Measurements from ENCODE around the gene RGS9BP.
"Not testable (repeated sequence)": the region's sequence is repeated elsewhere in the genome, so short reads cannot be mapped to it uniquely, and the experiment has no call there.

RGS9BP gene

DNA sequence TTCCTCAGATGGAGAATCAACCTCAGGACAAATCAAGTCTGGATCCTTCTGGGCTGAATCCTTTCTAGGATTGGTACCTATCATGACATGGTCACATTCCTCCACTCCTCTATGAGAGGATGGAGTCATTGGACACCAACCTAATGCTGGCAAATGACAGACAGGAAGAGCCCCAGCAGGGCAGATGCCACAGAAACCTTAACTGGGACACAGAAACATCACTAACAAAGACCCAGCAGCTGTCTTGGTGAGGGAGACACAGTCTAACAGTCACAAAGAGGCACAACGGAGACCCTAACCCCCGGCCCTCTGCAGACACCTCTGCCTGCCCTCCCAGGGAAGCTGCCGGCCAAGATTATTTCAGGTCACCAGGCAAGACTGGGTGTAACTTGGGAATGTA lies 2.8 kb upstream of the RGS9BP start:
- no peak for DNase-seq

- no peak for DNase-seq
These were observed 2.1 kb upstream of the RGS9BP start for GRCh38 chr19:32673573-32673972.

DNA sequence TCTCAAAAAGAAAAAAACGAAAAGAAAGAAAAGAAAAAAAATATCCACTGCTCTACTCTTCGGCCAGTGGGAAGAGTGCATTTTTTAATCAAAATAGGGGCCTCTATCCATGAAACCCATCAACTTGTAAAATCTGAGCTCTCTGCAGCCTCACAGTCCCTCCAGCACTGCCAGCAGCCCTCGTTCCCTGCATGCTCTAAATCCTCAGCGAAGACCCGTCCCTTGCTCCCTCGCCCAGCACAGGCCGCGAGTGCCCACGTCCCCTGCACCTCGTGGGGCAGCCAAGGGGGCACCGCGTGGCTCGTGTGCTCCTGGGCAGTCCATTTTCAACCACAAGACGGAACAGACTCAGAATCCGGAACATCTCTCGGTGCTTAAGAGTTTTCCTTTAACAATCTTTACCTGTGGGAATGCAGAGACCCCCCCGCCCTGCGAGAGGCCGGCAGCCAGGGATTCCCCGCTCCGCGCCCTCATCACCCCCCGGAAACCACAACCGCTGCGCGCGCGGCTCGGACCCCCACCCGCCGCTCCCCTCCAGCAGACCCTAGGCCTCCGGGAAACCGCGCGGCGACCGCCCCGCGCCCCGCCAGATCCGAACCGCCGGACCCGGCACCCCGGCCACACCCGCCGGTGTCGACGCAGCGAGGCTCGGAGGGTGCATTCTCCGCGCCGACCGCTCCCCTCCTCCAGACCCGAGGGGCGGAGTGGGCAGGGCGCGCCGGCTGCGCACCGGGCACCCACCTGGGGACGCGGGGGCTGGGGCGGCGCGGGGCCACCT lies 1.3 kb upstream of the RGS9BP start:
- DNase-seq: no peak

- peak; percentile 91 to 97 for DNase-seq
These were observed 523 bp upstream of the RGS9BP start, which contains the start of gene ANKRD27 for GRCh38 chr19:32674931-32675719. ANKRD27 (minus strand) TSS chr19:32675180; CDS start chr19:32659015, 16,165 bp downstream.

DNA sequence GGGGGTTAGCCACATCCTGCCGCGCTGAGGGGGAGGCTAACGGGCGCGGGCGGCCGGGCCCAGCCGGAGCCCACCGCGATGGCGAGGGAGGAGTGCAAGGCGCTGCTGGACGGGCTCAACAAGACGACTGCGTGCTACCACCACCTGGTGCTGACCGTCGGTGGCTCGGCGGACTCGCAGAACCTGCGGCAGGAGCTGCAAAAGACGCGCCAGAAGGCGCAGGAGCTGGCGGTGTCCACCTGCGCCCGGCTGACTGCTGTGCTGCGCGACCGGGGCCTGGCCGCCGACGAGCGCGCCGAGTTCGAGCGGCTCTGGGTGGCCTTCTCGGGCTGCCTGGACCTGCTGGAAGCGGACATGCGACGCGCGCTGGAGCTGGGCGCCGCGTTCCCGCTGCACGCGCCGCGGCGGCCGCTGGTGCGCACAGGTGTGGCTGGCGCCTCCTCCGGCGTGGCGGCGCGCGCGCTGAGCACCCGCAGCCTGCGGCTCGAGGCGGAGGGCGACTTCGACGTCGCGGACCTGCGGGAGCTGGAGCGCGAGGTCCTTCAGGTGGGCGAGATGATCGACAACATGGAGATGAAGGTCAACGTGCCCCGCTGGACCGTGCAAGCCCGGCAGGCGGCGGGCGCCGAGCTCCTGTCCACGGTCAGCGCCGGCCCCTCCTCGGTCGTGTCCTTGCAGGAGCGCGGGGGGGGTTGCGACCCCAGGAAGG lies 692 bp downstream of the RGS9BP start:
- no peak for DNase-seq

- no peak for DNase-seq
These were observed 1.3 kb downstream of the RGS9BP start for GRCh38 chr19:32676895-32677359.

DNA sequence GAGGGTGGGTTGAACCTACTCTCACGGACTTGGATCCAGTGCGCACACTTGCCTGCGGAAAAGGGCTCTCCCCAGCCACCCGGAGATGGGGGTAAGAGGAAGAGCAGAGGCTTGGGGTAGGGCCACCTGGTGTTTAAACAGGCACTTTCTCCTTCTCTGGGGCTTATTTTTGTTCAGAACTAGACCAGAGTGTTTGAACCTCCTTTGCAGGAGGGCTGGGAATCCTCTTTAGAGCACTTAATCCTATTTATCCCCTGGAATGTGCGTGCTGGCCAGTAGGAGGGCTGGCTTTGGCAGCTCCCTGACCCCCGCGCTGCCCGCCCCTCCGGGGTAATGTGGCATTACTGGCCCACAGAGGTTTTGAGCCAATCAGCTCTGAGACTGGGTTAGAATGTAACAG lies 2.0 kb downstream of the RGS9BP start:
- DNase-seq: no peak

DNA sequence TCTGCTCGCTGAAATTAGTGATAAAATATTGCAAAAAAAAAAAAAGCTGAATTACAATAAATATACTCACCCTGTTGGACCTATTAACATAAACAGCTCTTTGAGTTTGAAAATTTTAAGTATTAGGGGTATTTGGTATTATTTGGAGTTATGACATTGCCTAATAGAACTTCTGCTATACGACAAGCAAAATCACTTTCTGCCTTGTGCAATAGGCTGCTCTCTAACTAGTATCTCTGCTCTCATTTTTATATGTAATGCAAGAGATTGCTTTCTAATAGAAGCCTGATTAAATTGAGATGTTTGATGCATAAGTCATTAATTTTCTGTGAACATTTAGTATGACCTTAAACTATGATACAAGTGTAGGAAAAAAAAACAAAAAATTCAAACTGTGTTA lies 5.3 kb downstream of the RGS9BP start:
- no peak for DNase-seq

GRCh38 chr19:32682317-32682716 lies 6.7 kb downstream of the RGS9BP start:
- DNase-seq: no peak

- no peak for DNase-seq
These were observed 11.3 kb downstream of the RGS9BP start for GRCh38 chr19:32686847-32687475.

DNA sequence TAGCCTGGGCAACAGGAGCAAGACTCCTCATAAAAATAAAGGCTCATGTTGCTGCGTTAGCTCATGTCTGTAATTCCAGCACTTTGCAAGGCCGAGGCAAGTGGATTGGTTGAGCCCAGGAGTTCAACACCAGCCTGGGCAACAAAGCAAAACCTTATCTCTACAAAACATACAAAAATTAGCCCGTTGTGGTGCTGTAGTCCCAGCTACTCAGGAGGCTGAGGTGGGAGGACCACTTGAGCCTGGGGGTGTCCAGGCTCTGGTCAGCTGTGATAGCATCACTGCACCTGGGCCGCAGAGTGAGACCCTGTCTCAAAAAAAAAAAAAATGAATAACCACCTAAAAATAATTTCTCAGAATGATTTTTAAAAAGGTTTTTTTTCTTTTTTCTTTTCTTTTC lies 12.0 kb downstream of the RGS9BP start:
- no peak for DNase-seq

DNA sequence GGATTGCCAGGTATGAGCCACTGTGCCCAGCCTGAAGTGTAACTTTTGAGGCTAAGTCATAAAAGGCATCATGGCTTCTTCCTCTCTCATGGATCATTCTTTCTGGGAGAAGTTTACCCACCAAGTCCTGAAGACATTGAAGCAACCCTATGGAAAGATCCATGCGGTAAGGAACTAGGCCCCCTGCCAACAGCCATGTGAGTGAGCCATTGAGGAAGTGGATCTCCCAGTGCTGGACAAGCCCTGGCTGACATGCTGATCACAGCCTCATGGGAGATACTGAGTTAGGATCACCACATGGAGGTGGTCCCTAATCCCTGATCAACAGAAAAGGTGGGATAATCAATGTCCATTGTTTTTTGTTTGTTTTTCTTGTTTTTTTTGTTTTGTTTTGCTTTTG lies 12.7 kb downstream of the RGS9BP start:
- DNase-seq: no peak

DNA sequence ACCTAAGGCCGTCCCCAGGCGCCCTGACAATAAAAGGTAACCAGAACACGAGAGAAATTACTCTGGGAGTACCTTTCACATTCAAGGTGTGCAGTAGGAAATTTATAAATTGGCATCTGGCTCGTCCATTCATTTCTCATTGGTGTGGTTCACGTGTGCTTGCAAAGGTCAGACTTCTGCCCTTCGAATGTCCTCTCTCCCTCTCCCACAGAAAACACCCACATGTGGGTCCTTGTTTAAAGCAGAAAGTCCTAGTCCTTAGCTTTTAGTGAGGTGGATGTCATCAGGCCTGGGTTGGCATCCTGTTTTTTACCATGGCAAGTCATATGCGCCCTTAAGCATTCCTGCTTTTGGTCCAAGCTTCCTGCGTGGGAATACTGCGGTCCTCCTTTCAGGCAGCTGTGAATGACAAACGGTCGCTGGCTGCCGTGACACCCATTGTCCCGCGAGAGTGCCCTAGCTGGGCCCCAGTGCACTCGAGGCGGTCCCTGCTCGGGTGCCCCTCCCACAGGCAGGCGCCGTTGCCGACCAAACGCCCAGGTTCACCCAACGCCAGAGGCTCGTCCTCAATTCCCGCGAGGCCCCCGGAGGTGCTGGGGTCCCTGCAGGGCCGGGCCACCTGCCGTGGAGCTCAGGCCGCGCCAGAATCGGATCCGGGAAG lies 15.8 kb downstream of the RGS9BP start, which contains the start of gene NUDT19:
Gene NUDT19, plus strand, starts transcription at position 531 of the 661 bp plus-strand sequence. CDS start 140 bp downstream, outside the sequence.
- DNase-seq: peak; percentile 33 to 51

- DNase-seq: peak; percentile 43 to 51
These were observed 16.5 kb downstream of the RGS9BP start for GRCh38 chr19:32691952-32692726.

- DNase-seq: no peak
These were observed 17.0 kb downstream of the RGS9BP start for GRCh38 chr19:32692727-32693061.

- not testable (repeated sequence) for DNase-seq
These were observed 17.8 kb downstream of the RGS9BP start for GRCh38 chr19:32693151-32694108.

GRCh38 chr19:32694316-32694715 lies 18.7 kb downstream of the RGS9BP start:
- DNase-seq: not testable (repeated sequence)

DNA sequence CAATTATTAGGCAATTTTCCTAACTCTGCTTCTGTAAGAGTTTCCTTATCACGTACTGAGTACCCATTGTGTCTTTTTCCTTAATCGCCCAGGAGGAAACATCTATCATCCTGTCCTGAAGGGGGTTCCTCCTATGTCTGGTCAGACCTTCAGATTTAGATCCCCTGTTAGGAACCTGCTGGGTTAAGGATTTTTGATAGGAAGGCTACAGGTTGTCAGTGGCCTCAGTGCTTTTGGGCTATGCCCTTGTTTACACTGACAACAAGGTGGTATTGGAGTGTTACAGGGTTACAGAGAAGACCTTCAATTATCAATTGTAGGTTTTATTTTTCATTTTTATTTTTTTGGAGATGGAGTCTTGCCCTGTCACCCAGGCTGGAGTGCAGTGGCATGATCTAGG lies 19.2 kb downstream of the RGS9BP start:
- not testable (repeated sequence) for DNase-seq

GRCh38 chr19:32695506-32695905 lies 19.9 kb downstream of the RGS9BP start:
- peak in 1 of 2 donors; percentile 24 for DNase-seq

- peak in 1 of 2 donors; percentile 13 for DNase-seq
These were observed 21.1 kb downstream of the RGS9BP start for GRCh38 chr19:32696771-32697170.
